Esophagus muscularis mucosa (tissue), 4 donors: ENCODE measurements around the gene EFCAB14. TPM values are rescaled to one million over a fixed set of nuclear protein-coding genes. Genes with fewer than 3 reads are reported as not detected.

Source experiments
- DNase-seq: peaks from one replicate; pipeline ENCODE4 v3.0.0-alpha.2; 2017; ENCODE audit errors: extremely low spot score
- H3K27ac ChIP-seq, 4 donors: fragments of 200-600 bp; sonication (generic); replicated peaks in 1 of 4; 1 replicate in 3 of 4; 2 replicates in 1 of 4; pipeline ENCODE4 v1.5.1; 2016 to 2019; ENCODE audit warnings: mild to moderate bottlenecking in 1 of 4
- H3K27me3 ChIP-seq, 4 donors: fragments of 200-600 bp; sonication (generic); one replicate each; pipeline versions ENCODE4 v1.5.1 to v1.6.0; 2016 to 2019
- H3K36me3 ChIP-seq, 4 donors: fragments of 200-600 bp; sonication (generic); one replicate each; pipeline ENCODE4 v1.5.1; 2016 to 2019
- H3K4me1 ChIP-seq, 4 donors: fragments of 200-600 bp; sonication (generic); one replicate each; pipeline ENCODE4 v1.5.1; 2016 to 2019
- H3K4me3 ChIP-seq, 4 donors: fragments of 200-600 bp; sonication (generic); 1 replicate in 2 of 4; 2 replicates in 2 of 4; pipeline ENCODE4 v1.5.1; 2016 to 2019; ENCODE audit warnings: mild to moderate bottlenecking in 4 of 4, moderate library complexity in 1 of 4
- H3K9me3 ChIP-seq, 4 donors: fragments of 200-600 bp; sonication (generic); 1 replicate in 3 of 4; 2 replicates in 1 of 4; pipeline ENCODE4 v1.5.1; 2016 to 2019
- CTCF ChIP-seq, 3 experiments: fragments of 200-600 bp in 2 of 3; fragments of 450-650 bp in 1 of 3; sonication (generic) in 2 of 3; IDR thresholded peaks; one replicate each; pipeline ENCODE4 v1.5.1; 2017 to 2019; ENCODE audit warnings: antibody characterized with exemption in 3 of 3, mild to moderate bottlenecking in 2 of 3, moderate library complexity in 1 of 3
- EP300 ChIP-seq: sonication (generic); formaldehyde crosslinking; IDR thresholded peaks from one replicate; pipeline ENCODE4 v1.6.1; 2017; ENCODE audit warnings: antibody characterized with exemption
- POLR2A ChIP-seq: fragments of 450-650 bp; IDR thresholded peaks from one replicate; pipeline ENCODE4 v1.6.1; 2017; ENCODE audit warnings: antibody characterized with exemption, moderate library complexity, mild to moderate bottlenecking, low read depth
- POLR2AphosphoS5 ChIP-seq, 2 donors: sonication (generic); formaldehyde crosslinking; IDR thresholded peaks; one replicate each; pipeline ENCODE4 v1.6.1; 2017; ENCODE audit warnings: antibody characterized with exemption in 2 of 2
- WGBS: methylation state at CpG from one replicate; pipeline ENCODE4 v1.1.5; 2018; 5-methylcytosine and 5-hydroxymethylcytosine counted together
- intact Hi-C: fragments of 100-400 bp; cut with DNase I; formaldehyde crosslinking; loops from one replicate; pipeline ENCODE4 v1.15.1; 2023
- total RNA-seq, 4 donors: library from RNA; depleted of rRNA; stranded (reverse); fragments of >200 nt; gene quantifications; one replicate each; pipeline versions ENCODE4 v1.1.0 to v1.2.1, GENCODE V29; 2016

Gene EFCAB14
- total RNA-seq, 4 donors from 2014 or later, result 83.5 to 113 (median 104) TPM

GRCh38 chr1:46637444-46638083 lies 81.3 kb downstream of the EFCAB14 start:
- no peaks in the 10 kb centered on the region for H3K9me3 ChIP-seq
- WGBS, result 15% methylated on average over 2 of the region's 2 CpGs
- TF ChIP-seq CTCF (IDR thresholded peaks at IDR 0.05) (no peak), EP300 (no peak), POLR2AphosphoS5 (IDR thresholded peaks at IDR 0.05) (no peak), POLR2A (no peak)
- DNase-seq, result no peak
- H3K27me3 ChIP-seq, result no peaks in the 10 kb centered on the region
- no peak overlapping the region for H3K4me3 ChIP-seq
- peaks cover 12 to 43% (median 34%) of the 10 kb centered on the region in 4 donors for H3K4me1 ChIP-seq
- peaks cover 14 to 62% (median 39%) of the 10 kb centered on the region in 4 donors for H3K36me3 ChIP-seq
- peak overlapping the region; percentile 53 to 82 (median 79) for H3K27ac ChIP-seq
- intact Hi-C loops, result no loop called here

GRCh38 chr1:46635205-46635604 lies 83.7 kb downstream of the EFCAB14 start:
- Histone ChIP-seq H3K27ac (no peak overlapping the region), H3K4me1 (peaks cover 12 to 30% (median 23%) of the 10 kb centered on the region in 4 donors), H3K4me3 (no peak overlapping the region), H3K9me3 (no peaks in the 10 kb centered on the region), H3K27me3 (no peaks in the 10 kb centered on the region), H3K36me3 (peaks cover 19 to 70% (median 57%) of the 10 kb centered on the region in 4 donors)
- intact Hi-C loops, result no loop called here
- WGBS, result 94% methylated on average over 2 of the region's 2 CpGs
- TF ChIP-seq POLR2AphosphoS5 (IDR thresholded peaks at IDR 0.05) (no peak), POLR2A (no peak)
- DNase-seq, result no peak

- Histone ChIP-seq H3K9me3 (no peaks in the 10 kb centered on the region), H3K27ac (no peak overlapping the region), H3K4me3 (no peak overlapping the region), H3K4me1 (no peaks in the 10 kb centered on the region), H3K27me3 (no peaks in the 10 kb centered on the region), H3K36me3 (peaks cover 14 to 60% (median 55%) of the 10 kb centered on the region in 4 donors)
- TF ChIP-seq POLR2AphosphoS5 (IDR thresholded peaks at IDR 0.05), result no peak
- intact Hi-C loops, result no loop called here
- no peak for DNase-seq
- 83% methylated on average over 2 of the region's 2 CpGs for WGBS
These were observed 88.2 kb downstream of the EFCAB14 start for GRCh38 chr1:46630719-46631118.

Other genes starting within 250 kb of the EFCAB14 start
- gene DMBX1, start 229.3 kb downstream of the EFCAB14 start, total RNA-seq, result not detected
- not detected for gene KNCN, start 167.5 kb downstream of the EFCAB14 start, total RNA-seq
- gene MKNK1, start 114.8 kb downstream of the EFCAB14 start, total RNA-seq, result 10 to 100 TPM; 27.7 to 37.0 (median 29.3) TPM
- 10 to 100 TPM; 19.5 to 27.0 (median 24.4) TPM for gene MOB3C, start 102.3 kb downstream of the EFCAB14 start, total RNA-seq
- 10 to 100 TPM; 64.4 to 88.0 (median 68.5) TPM for gene ATPAF1, start 50.8 kb downstream of the EFCAB14 start, total RNA-seq
- gene TEX38, start 47.3 kb downstream of the EFCAB14 start, total RNA-seq, result not detected
- 100 to 1,000 TPM in 2 of 4 donors, 10 to 100 TPM in 2; 41.1 to 150 (median 113) TPM for gene CYP4B1, start 79.9 kb upstream of the EFCAB14 start, total RNA-seq
- gene CYP4A11, start 222.4 kb upstream of the EFCAB14 start, total RNA-seq, result not detected